DOHH2 (cell line): ENCODE measurements around the gene ABLIM3.

ENCODE experiments used
- H3F3A ChIP-seq: fragments of 200-600 bp; sonication (generic), shearing (Covaris generic); 2 replicates; pipeline ENCODE4 v1.6.0; 2016; ENCODE audit warnings: antibody characterized with exemption, mild to moderate bottlenecking; ENCODE audit not compliant: control insufficient read depth, insufficient read depth
- H3K27ac ChIP-seq: fragments of 200-600 bp; sonication (generic); 2 replicates; pipeline ENCODE4 v1.5.1; 2014; ENCODE audit warnings: low read depth, mild to moderate bottlenecking, low read length, moderate library complexity
- H3K27me3 ChIP-seq: fragments of 200-600 bp; sonication (generic); 2 replicates; pipeline ENCODE4 v1.6.1; 2014; ENCODE audit warnings: mild to moderate bottlenecking, low read length, mixed read lengths; ENCODE audit not compliant: control insufficient read depth
- H3K36me3 ChIP-seq: fragments of 200-600 bp; sonication (generic); 2 replicates; pipeline ENCODE4 v1.6.1; 2014; ENCODE audit warnings: mild to moderate bottlenecking, low read length, moderate library complexity, mixed read lengths; ENCODE audit not compliant: control insufficient read depth
- H3K4me1 ChIP-seq: fragments of 200-600 bp; sonication (generic); 2 replicates; pipeline ENCODE4 v1.6.1; 2014; ENCODE audit warnings: mild to moderate bottlenecking, low read length, mixed read lengths; ENCODE audit not compliant: control insufficient read depth
- H3K4me2 ChIP-seq: fragments of 200-600 bp; sonication (generic); 2 replicates; pipeline ENCODE4 v1.6.0; 2014; ENCODE audit warnings: mild to moderate bottlenecking, low read length, moderate library complexity
- H3K4me3 ChIP-seq: fragments of 200-600 bp; sonication (generic); 2 replicates; pipeline ENCODE4 v1.5.1; 2014; ENCODE audit warnings: mild to moderate bottlenecking, low read length, mixed read lengths
- H3K79me2 ChIP-seq: fragments of 200-600 bp; sonication (generic); 2 replicates; pipeline ENCODE4 v1.6.1; 2014; ENCODE audit warnings: mild to moderate bottlenecking, low read length, mixed read lengths; ENCODE audit not compliant: control insufficient read depth
- H3K9me2 ChIP-seq: fragments of 200-600 bp; sonication (generic); replicated peaks from 2 replicates; pipeline ENCODE4 v1.6.1; 2014; ENCODE audit warnings: mild to moderate bottlenecking, low read length, mixed read lengths; ENCODE audit not compliant: control insufficient read depth
- H3K9me3 ChIP-seq: fragments of 200-600 bp; sonication (generic); 2 replicates; pipeline ENCODE4 v1.6.1; 2014; ENCODE audit warnings: antibody characterized with exemption, low read length, mixed read lengths; ENCODE audit not compliant: control insufficient read depth, insufficient read depth
- H4K20me1 ChIP-seq: fragments of 200-600 bp; sonication (generic); 2 replicates; pipeline ENCODE4 v1.6.0; 2014; ENCODE audit warnings: low read depth, mild to moderate bottlenecking, antibody characterized with exemption, low read length, moderate library complexity; ENCODE audit not compliant: control insufficient read depth, insufficient read depth
- EZH2phosphoT487 ChIP-seq: fragments of 200-600 bp; sonication (generic); IDR thresholded peaks from 2 replicates; pipeline ENCODE4 v1.6.1; 2017; ENCODE audit warnings: borderline replicate concordance, mild to moderate bottlenecking, antibody characterized with exemption, low read length, moderate library complexity, mixed read lengths
- TF ChIP-seq, protein P1 (sequence below): fragments of 200-600 bp; sonication (generic); IDR thresholded peaks from one replicate; pipeline ENCODE4 v1.5.1; 2014; ENCODE audit warnings: antibody characterized with exemption, mild to moderate bottlenecking, low read depth, low read length; ENCODE audit not compliant: poor library complexity, severe bottlenecking

The ABLIM3 gene

DNA sequence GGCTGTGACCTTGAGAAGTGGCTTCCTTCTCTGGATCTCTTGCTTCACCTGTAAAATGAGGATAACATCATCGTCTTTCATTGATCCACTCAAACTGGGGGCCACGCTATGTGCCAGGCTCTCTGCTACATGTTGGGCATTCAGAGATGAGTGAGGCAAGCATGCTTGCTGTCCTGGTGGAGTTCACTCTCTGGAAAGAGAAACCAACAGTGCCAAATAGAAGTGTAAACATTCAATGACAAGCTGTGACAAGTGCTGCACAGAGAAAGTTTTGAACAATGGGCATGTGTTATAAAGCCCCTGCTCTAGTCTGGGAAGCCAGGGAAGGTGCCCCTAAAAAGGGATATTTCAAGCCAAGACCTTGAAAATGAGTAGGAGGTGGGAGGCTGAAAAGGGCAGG lies 79.5 kb downstream of the ABLIM3 start:
- no peaks in the 10 kb centered on the region for H3K9me2 ChIP-seq
- no peaks in the 10 kb centered on the region for H3K79me2 ChIP-seq
- no peak overlapping the region for H3K4me2 ChIP-seq
- no peaks in the 10 kb centered on the region for H4K20me1 ChIP-seq
- no peaks in the 10 kb centered on the region for H3K36me3 ChIP-seq
- no peak overlapping the region for H3K27ac ChIP-seq
- H3F3A ChIP-seq, result no peaks in the 10 kb centered on the region
- no peak overlapping the region for H3K4me3 ChIP-seq
- no peaks in the 10 kb centered on the region for H3K9me3 ChIP-seq
- TF ChIP-seq EZH2phosphoT487, result no peak
- TF ChIP-seq, protein P1, sequence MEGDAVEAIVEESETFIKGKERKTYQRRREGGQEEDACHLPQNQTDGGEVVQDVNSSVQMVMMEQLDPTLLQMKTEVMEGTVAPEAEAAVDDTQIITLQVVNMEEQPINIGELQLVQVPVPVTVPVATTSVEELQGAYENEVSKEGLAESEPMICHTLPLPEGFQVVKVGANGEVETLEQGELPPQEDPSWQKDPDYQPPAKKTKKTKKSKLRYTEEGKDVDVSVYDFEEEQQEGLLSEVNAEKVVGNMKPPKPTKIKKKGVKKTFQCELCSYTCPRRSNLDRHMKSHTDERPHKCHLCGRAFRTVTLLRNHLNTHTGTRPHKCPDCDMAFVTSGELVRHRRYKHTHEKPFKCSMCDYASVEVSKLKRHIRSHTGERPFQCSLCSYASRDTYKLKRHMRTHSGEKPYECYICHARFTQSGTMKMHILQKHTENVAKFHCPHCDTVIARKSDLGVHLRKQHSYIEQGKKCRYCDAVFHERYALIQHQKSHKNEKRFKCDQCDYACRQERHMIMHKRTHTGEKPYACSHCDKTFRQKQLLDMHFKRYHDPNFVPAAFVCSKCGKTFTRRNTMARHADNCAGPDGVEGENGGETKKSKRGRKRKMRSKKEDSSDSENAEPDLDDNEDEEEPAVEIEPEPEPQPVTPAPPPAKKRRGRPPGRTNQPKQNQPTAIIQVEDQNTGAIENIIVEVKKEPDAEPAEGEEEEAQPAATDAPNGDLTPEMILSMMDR, result no peak
- H3K4me1 ChIP-seq, result peaks cover 10% of the 10 kb centered on the region
- H3K27me3 ChIP-seq, result peaks cover 2% of the 10 kb centered on the region; the same call in 1 of the 2 replicates

DNA sequence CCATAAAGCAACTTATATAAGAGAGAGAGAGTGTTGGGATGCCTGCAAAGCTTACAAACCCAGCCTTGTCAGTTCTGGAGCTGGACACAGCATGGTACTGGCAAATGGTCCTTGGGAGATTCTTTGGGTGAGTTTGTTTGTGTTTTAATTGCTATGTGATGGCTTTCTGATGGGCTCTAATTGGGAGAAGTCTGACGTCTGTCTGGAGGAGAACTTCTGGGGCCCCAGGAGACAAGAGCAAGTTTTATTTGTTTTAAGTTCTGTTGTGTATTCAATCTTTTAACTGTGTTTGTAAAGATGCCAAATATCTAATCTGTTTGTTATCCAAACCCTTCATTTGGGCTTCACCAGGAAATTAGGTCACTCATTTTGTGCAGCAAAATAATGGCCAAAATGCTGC lies 80.0 kb downstream of the ABLIM3 start:
- TF ChIP-seq, protein P1, result no peak
- no peak for TF ChIP-seq EZH2phosphoT487
- Histone ChIP-seq H3K4me2 (no peak overlapping the region), H3K4me1 (peaks cover 10% of the 10 kb centered on the region), H3K27me3 (peaks cover 2% of the 10 kb centered on the region; the same call in 1 of the 2 replicates), H3K4me3 (no peak overlapping the region), H3K79me2 (no peaks in the 10 kb centered on the region), H3K27ac (no peak overlapping the region), H4K20me1 (no peaks in the 10 kb centered on the region), H3K9me2 (no peaks in the 10 kb centered on the region), H3K36me3 (no peaks in the 10 kb centered on the region), H3K9me3 (no peaks in the 10 kb centered on the region), H3F3A (no peaks in the 10 kb centered on the region)

DNA sequence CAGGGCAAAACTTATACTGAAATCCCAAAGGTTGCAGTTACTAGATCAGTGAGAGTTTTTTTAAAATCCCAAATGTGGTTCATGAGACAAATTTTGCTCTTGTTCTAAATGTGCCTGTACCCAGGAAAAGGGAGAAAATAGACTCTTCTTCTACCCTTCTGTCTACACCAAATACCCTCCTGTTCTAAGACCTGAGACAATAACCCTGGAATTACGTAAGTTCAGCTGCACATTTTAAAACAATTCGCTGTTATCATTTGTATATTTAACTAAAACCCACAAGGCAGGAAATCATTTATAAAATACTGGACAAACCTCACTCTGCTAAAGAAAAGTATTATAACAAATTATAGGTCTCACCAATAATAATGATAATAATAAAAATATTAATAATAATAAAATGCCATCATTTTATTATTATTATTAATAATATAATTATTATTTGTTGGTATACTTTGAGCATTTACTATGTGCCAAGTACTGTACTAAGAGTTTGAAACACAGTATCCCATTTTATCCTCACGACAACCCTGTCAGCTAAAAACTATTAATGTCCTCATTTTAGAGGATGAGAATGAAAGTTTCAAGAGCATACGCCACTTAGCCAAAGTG lies 80.5 kb downstream of the ABLIM3 start:
- Histone ChIP-seq H3K4me1 (peaks cover 10% of the 10 kb centered on the region), H3K4me2 (no peak overlapping the region), H3K9me3 (no peaks in the 10 kb centered on the region), H3F3A (no peaks in the 10 kb centered on the region), H3K27ac (no peak overlapping the region), H3K79me2 (no peaks in the 10 kb centered on the region), H4K20me1 (no peaks in the 10 kb centered on the region), H3K4me3 (no peak overlapping the region), H3K9me2 (no peaks in the 10 kb centered on the region), H3K36me3 (no peaks in the 10 kb centered on the region), H3K27me3 (peaks cover 2% of the 10 kb centered on the region; the same call in 1 of the 2 replicates)
- TF ChIP-seq, protein P1, result no peak
- TF ChIP-seq EZH2phosphoT487, result no peak
